Activated CD8-positive, alpha-beta memory T cell treated with anti-CD3 and anti-CD28 coated beads, Interleukin-2, amount 50 U/mL, for 4 hours (primary cell): ENCODE data around the gene IGF1R.

Experiments used
- DNase-seq: peaks from one replicate; pipeline ENCODE4 v3.0.0-alpha.2; 2020

The IGF1R gene

GRCh38 chr15:98894312-98894711 lies 246.0 kb downstream of the IGF1R start:
- DNase-seq, result no peak

- DNase-seq, result no peak
Observed at GRCh38 chr15:98896002-98896721, 247.8 kb downstream of the IGF1R start.

GRCh38 chr15:98896802-98897732 lies 248.7 kb downstream of the IGF1R start:
- no peak for DNase-seq

GRCh38 chr15:98898122-98898521 lies 249.8 kb downstream of the IGF1R start:
- DNase-seq, result no peak

- DNase-seq, result no peak
Observed at GRCh38 chr15:98899272-98900021, 251.1 kb downstream of the IGF1R start.

GRCh38 chr15:98900356-98900755 lies 252.0 kb downstream of the IGF1R start:
- no peak for DNase-seq

GRCh38 chr15:98901434-98902072 lies 253.2 kb downstream of the IGF1R start:
- DNase-seq, result no peak

- no peak for DNase-seq
Observed at GRCh38 chr15:98902931-98903330, 254.6 kb downstream of the IGF1R start.

- DNase-seq, result no peak
Observed at GRCh38 chr15:98903377-98904018, 255.2 kb downstream of the IGF1R start.

GRCh38 chr15:98904544-98904943 lies 256.2 kb downstream of the IGF1R start:
- no peak for DNase-seq

GRCh38 chr15:98905963-98906711 lies 257.8 kb downstream of the IGF1R start:
- DNase-seq, result no peak

- DNase-seq, result no peak
Observed at GRCh38 chr15:98906712-98907083, 258.4 kb downstream of the IGF1R start.

GRCh38 chr15:98907927-98908471 lies 259.7 kb downstream of the IGF1R start:
- DNase-seq, result no peak

- DNase-seq, result no peak
Observed at GRCh38 chr15:98909968-98910885, 261.9 kb downstream of the IGF1R start.

GRCh38 chr15:98914626-98915025 lies 266.3 kb downstream of the IGF1R start:
- no peak for DNase-seq

GRCh38 chr15:98916826-98917225 lies 268.5 kb downstream of the IGF1R start:
- DNase-seq, result no peak

- DNase-seq, result no peak
Observed at GRCh38 chr15:98917417-98917816, 269.1 kb downstream of the IGF1R start.

- DNase-seq, result no peak
Observed at GRCh38 chr15:98920091-98920880, 271.9 kb downstream of the IGF1R start.

GRCh38 chr15:98923171-98923570 lies 274.8 kb downstream of the IGF1R start:
- DNase-seq, result no peak
